D721Med (cell line): Measurements from ENCODE around the gene ENTPD5.

Experiments
- DNase-seq: peaks from one replicate; pipeline ENCODE4 v3.0.0; 2011; ENCODE audit warnings: low spot score; ENCODE audit not compliant: insufficient read length
- FAIRE-seq: peaks from 2 replicates; lab custom pipeline; 2011; peaks lifted over from hg19 to GRCh38; lab: Jason Lieb, UNC
- TF ChIP-seq, protein P1 (sequence below): IDR thresholded peaks from 2 replicates; pipeline ENCODE4 v1.5.1; 2012; ENCODE audit warnings: mild to moderate bottlenecking, control low read depth; ENCODE audit not compliant: insufficient read depth; ENCODE audit errors: missing control alignments

Gene ENTPD5

GRCh38 chr14:73958591-73958990 lies 60.5 kb downstream of the ENTPD5 start:
- FAIRE-seq (no peak), DNase-seq (no peak)
- TF ChIP-seq, protein P1, sequence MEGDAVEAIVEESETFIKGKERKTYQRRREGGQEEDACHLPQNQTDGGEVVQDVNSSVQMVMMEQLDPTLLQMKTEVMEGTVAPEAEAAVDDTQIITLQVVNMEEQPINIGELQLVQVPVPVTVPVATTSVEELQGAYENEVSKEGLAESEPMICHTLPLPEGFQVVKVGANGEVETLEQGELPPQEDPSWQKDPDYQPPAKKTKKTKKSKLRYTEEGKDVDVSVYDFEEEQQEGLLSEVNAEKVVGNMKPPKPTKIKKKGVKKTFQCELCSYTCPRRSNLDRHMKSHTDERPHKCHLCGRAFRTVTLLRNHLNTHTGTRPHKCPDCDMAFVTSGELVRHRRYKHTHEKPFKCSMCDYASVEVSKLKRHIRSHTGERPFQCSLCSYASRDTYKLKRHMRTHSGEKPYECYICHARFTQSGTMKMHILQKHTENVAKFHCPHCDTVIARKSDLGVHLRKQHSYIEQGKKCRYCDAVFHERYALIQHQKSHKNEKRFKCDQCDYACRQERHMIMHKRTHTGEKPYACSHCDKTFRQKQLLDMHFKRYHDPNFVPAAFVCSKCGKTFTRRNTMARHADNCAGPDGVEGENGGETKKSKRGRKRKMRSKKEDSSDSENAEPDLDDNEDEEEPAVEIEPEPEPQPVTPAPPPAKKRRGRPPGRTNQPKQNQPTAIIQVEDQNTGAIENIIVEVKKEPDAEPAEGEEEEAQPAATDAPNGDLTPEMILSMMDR = no peak

GRCh38 chr14:73955674-73956073 lies 63.4 kb downstream of the ENTPD5 start:
- TF ChIP-seq, protein P1 = no peak
- DNase-seq (no peak), FAIRE-seq (no peak)

GRCh38 chr14:73953731-73954130 lies 65.4 kb downstream of the ENTPD5 start:
- FAIRE-seq (no peak), DNase-seq (no peak)
- TF ChIP-seq, protein P1 = no peak

DNA sequence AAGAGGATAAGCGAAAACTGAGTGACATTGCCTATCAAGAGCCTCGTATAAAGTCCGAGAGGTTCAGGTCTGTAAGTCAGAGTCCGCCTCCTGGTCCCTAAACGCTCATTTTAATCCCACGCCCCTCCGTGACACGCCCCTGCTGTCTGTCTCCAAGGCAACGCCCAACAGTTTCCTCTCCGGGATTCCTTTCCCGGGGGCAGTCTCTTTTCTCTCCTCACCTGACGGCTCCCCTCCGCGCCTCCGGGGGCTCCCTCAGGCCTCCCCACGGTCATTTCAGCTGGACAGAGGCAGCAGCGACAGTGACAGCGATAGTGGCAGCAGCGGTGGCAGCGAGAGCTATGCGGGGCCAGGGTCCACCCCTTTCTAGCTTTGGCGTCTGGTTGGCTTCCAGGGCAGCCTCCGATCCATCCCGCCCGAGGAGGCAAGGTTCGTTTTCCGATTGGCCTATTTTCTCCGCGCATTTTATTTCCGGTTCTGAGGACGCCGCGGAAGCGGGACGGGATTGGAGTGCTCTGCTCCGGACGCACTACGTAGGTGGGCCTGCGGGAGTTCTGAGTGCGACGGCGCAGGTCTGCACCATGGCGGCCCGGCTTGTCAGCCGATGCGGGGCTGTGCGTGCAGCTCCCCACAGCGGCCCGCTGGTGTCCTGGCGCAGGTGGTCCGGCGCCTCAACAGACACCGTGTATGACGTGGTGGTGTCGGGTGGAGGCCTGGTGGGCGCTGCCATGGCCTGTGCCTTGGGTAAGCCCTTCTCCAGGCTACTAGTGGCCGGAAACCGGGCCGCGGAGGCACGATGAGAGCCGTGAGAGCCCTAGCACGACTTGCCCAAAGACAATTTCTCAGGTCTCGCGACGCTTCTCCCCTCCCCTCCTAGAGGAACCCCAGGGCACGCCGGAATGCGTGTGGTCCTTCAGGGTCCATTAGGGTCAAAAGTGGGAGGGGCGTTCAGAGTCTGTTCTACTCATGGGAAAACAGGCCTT lies 69.0 kb downstream of the ENTPD5 start, which contains the start of the genes COQ6 and FAM161B:
COQ6 (plus strand) TSS at position 551 of the 983 bp plus-strand sequence; CDS start at position 582, 31 bp downstream.
FAM161B (minus strand) TSS at position 343 of the 983 bp plus-strand sequence; CDS start at position 275, 68 bp downstream.
- no peak for FAIRE-seq
- DNase-seq = peak; percentile 64
- TF ChIP-seq, protein P1 = no peak

DNA sequence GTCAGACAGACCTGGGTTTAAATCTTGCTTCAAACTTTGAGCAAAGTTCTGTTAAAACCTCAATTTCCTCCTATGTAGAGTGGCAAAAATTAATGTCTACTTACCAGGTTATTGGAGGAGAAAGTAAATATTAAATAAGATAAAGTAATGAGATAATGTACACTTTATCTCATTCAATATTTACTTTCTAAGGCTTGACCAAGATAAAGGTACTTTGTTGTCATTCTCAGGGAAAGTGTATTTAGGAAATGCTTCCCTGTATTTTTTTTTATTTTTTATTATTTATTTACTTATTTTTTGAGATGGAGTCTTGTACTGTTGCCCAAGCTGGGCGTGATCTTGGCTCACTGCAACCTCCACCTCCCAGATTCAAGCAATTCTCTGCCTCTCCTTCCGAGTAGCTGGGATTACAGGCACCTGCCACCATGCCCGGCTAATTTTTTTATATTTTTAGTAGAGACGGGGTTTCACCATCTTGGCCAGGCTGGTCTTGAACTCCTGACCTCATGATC lies 73.9 kb downstream of the ENTPD5 start:
- TF ChIP-seq, protein P1 = no peak
- DNase-seq (no peak), FAIRE-seq (no peak)

DNA sequence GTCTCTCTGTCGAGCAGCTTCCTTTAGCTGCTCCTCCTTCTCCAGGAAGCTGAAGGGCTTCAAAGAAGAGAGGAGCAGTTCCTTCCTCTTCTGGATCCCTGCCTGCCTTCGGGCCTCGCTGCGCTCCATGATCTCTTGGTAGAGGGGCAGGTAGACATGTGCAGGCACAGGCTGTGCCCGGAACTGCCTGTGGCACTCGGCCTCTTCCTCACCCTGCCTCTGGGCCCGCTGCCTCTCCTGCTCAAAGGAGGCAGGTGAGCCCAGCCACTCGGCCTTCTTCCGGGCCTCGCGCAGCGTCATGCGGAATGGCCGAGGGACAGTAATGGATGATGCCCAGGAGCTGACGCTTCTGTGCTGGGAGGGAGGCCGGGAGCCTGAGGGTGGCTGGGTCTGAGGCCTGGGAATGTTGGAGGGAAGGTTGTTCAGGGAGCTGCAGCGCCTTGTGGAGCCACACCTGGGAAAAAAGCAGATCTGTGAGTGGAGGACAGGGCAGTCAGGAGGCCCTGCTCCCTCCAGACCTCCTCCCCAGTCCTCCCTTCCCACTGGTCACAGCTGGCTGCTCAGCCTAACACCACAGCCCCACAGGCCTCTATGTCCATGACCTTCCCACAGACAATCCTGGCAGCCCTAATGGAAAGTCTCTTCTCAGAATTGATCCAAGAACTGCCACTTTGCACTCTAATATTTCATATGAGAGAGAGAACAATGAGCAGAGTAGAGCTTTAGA lies 74.5 kb downstream of the ENTPD5 start:
- FAIRE-seq = no peak
- TF ChIP-seq, protein P1 = no peak

More for the DNA sequence above, 74.5 kb downstream of the ENTPD5 start:
- DNase-seq = no peak
